Large intestine (tissue), 3 donors: ENCODE data around the gene KCNK13. TPM values are rescaled to one million over a fixed set of nuclear protein-coding genes. Genes with fewer than 3 reads are reported as not detected.
"Not testable (repeated sequence)": the region's sequence is repeated elsewhere in the genome, so short reads cannot be mapped to it uniquely, and the experiment has no call there.

Experiments used
- DNase-seq, 2 donors: peaks; one replicate each; pipeline versions ENCODE4 v3.0.0 to v3.0.0-alpha.2; 2013
- H3K27ac ChIP-seq: one replicate; pipeline ENCODE4 v1.5.1; 2013; ENCODE audit warnings: low read length
- H3K27me3 ChIP-seq: 2 replicates; pipeline ENCODE4 v1.6.1; 2013; ENCODE audit warnings: low read length; ENCODE audit not compliant: control insufficient read depth, insufficient read depth
- H3K36me3 ChIP-seq: 2 replicates; pipeline ENCODE4 v1.6.1; 2013; ENCODE audit warnings: low read length; ENCODE audit not compliant: control insufficient read depth, insufficient read depth
- H3K4me1 ChIP-seq: one replicate; pipeline ENCODE4 v1.6.1; 2013; ENCODE audit warnings: low read length; ENCODE audit not compliant: control insufficient read depth, insufficient read depth
- H3K4me3 ChIP-seq: one replicate; pipeline ENCODE4 v1.5.1; 2013; ENCODE audit warnings: low read length
- H3K9me3 ChIP-seq: one replicate; pipeline ENCODE4 v1.6.1; 2013; ENCODE audit warnings: mild to moderate bottlenecking, low read depth, low read length, moderate library complexity; ENCODE audit not compliant: control insufficient read depth
- WGBS: methylation state at CpG from one replicate; pipeline ENCODE4 v1.1.5; 2013; ENCODE audit warnings: low lambda C conversion rate; ENCODE audit not compliant: insufficient coverage; 5-methylcytosine and 5-hydroxymethylcytosine counted together
- polyA plus RNA-seq: library from polyadenylated mRNA; unstranded; fragments of 120-200 nt; gene quantifications from one replicate; pipeline ENCODE4 v1.2.1, GENCODE V29; 2013

KCNK13 gene
- polyA plus RNA-seq, 1 donor: 0.64 TPM

DNA sequence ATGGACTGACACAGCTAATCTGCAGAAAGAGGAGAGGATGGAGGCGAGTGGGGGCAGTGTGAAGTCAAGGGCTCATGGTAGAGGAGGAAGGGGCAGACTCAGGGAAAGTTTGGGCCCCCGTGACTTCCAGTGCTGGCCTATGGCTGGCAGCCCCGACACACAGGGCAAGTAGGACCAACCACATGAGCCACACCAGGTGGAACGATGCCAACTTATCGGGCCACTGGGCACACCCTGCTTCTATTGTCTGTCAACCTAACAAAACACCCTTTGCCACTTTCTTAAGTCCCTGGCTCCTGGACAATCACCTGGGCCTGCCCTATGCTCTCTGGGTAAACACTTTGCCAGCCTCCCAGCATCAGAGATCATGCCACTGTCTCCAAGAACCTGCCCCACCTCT lies 129.4 kb downstream of the KCNK13 start:
- no peak for DNase-seq
- no peaks in the 10 kb centered on the region for H3K4me1 ChIP-seq
- H3K27me3 ChIP-seq: peaks cover 14% of the 10 kb centered on the region
- no peak overlapping the region for H3K27ac ChIP-seq
- peaks cover 3% of the 10 kb centered on the region for H3K9me3 ChIP-seq
- no peak overlapping the region for H3K4me3 ChIP-seq
- no CpG with 5 or more reads among the region's 5 CpGs for WGBS
- no peaks in the 10 kb centered on the region for H3K36me3 ChIP-seq

DNA sequence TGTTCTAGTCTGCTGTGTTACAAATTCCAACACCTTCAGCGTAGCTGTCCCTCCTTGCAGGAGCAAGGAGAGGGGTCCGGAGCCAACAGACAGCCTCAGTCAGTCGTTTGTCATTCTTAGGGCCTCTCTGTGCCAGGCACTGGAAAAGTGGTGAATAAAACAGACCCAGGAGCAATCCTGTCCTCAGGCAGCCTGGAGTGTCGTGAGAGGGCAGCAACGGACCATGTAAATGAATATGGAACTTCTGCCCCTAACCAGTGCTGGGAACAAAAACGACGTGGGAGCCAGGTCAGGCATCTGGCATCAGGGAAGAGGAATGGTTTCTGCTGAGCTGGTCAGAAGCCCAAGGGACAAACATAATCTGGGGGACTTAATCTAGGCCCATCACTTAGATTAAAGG lies 129.8 kb downstream of the KCNK13 start:
- no peaks in the 10 kb centered on the region for H3K4me1 ChIP-seq
- peaks cover 14% of the 10 kb centered on the region for H3K27me3 ChIP-seq
- H3K4me3 ChIP-seq: no peak overlapping the region
- no peak for DNase-seq
- peaks cover 3% of the 10 kb centered on the region for H3K9me3 ChIP-seq
- H3K36me3 ChIP-seq: no peaks in the 10 kb centered on the region
- H3K27ac ChIP-seq: no peak overlapping the region
- WGBS: no CpG with 5 or more reads among the region's 7 CpGs

DNA sequence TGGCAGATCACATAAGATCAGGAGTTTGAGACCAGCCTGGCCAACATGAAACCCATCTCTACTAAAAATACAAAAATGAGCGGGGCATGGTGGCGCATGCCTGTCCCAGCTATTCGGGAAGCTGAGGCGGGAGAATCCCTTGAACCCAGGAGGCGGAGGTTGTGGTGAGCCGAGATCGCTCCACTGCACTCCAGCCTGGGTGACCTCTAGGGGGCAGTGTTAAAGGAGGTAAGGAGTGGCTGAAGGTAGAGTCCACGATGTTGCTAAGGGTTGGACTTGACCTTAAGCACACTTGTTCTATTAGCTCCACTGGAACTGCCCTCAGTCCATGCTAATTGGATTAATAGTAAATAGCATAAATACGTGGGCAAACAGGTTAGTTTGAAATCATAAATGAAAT lies 132.1 kb downstream of the KCNK13 start:
- Histone ChIP-seq H3K27me3 (peaks cover 23% of the 10 kb centered on the region), H3K4me3 (no peak overlapping the region), H3K4me1 (no peaks in the 10 kb centered on the region), H3K27ac (no peak overlapping the region), H3K9me3 (no peaks in the 10 kb centered on the region), H3K36me3 (no peaks in the 10 kb centered on the region)
- WGBS: no CpG with 5 or more reads among the region's 9 CpGs
- DNase-seq: no peak

- Histone ChIP-seq H3K9me3 (no peaks in the 10 kb centered on the region), H3K4me1 (no peaks in the 10 kb centered on the region), H3K36me3 (no peaks in the 10 kb centered on the region), H3K4me3 (no peak overlapping the region), H3K27me3 (peaks cover 23% of the 10 kb centered on the region), H3K27ac (no peak overlapping the region)
- no CpG with 5 or more reads among the region's 5 CpGs for WGBS
- DNase-seq: no peak
These were observed 132.9 kb downstream of the KCNK13 start for GRCh38 chr14:90194706-90195105.

DNA sequence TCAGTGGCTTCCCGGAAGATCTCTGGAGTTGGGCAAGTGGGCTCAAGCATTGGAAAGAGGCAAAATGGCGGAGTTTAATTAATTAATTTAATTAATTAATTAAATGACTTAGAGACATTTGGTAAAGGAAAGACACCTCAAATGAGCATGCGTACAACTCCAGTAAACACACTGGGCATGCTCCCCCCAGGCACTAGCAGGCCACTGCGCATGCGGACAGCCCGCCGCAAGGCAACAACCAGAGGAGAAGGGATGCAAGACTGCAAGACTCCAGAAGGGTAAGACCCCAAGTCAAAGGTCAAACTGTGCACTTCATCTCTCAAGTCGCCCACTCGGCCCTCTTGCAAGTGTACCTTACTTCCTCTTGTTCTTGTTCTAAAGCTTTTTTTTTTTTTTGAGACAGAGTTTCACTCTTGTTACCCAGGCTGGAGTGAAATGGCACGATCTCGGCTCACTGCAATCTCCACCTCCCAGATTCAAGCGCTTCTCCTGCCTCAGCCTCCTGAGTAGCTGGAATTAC lies 136.8 kb downstream of the KCNK13 start:
- Histone ChIP-seq H3K27me3 (peaks cover 23% of the 10 kb centered on the region), H3K4me3 (no peak overlapping the region), H3K36me3 (no peaks in the 10 kb centered on the region), H3K27ac (no peak overlapping the region), H3K9me3 (no peaks in the 10 kb centered on the region), H3K4me1 (no peaks in the 10 kb centered on the region)
- 100% methylated on average over 1 of the region's 12 CpGs for WGBS
- DNase-seq: no peak

DNA sequence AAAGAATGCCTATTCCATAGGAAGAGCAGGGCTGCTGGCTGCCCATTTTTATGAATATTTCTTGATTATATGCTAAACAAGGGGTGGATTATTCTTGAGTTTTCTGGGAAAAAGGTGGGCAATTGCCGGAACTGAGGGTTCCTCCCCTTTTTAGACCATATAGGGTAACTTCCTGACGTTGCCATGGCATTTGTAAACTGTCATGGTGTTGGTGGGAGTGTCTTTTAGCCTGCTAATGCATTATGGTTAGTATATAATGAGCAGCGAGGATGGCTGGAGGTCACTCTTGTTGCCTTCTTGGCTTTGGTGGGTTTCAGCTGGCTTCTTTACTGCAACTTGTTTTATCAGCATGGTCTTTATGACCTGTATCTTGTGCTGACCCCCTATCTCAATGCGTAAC lies 138.8 kb downstream of the KCNK13 start:
- H3K4me1 ChIP-seq, H3K27ac ChIP-seq, H3K9me3 ChIP-seq, H3K4me3 ChIP-seq, H3K36me3 ChIP-seq, DNase-seq: not testable (repeated sequence)
- H3K27me3 ChIP-seq: peaks cover 13% of the 10 kb centered on the region
- WGBS: no CpG with 5 or more reads among the region's 4 CpGs

DNA sequence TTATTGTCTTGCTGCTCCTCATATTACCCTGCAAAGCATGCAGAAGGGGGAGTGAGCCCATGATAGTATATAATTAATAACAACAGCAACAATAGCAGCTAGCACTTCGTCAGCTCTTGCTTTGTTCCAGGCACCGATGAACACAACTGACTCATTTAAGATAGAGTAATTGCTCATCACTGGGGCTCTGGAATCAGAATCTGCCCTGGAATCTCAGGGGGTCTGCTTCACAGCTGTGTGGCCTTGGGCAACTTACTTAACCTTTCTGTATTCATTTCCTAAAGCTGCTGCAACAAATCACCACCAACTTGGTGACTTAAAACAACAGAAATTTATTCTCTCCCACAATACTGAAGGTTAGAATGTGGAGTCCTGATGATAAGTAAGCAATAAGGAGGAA lies 139.6 kb downstream of the KCNK13 start:
- H3K27me3 ChIP-seq: peaks cover 8% of the 10 kb centered on the region
- DNase-seq: peak in 1 of 2 donors; percentile 4
- WGBS: no CpG with 5 or more reads among the region's 2 CpGs

GRCh38 chr14:90204516-90204915 lies 142.7 kb downstream of the KCNK13 start:
- H3K27ac ChIP-seq: no peak overlapping the region
- H3K36me3 ChIP-seq: no peaks in the 10 kb centered on the region
- no peak overlapping the region for H3K4me3 ChIP-seq
- H3K9me3 ChIP-seq: no peaks in the 10 kb centered on the region
- DNase-seq: no peak
- no peaks in the 10 kb centered on the region for H3K27me3 ChIP-seq
- no peaks in the 10 kb centered on the region for H3K4me1 ChIP-seq

More for the DNA sequence above, 139.6 kb downstream of the KCNK13 start:
- Histone ChIP-seq H3K4me1 (no peaks in the 10 kb centered on the region), H3K36me3 (no peaks in the 10 kb centered on the region), H3K27ac (no peak overlapping the region), H3K4me3 (no peak overlapping the region), H3K9me3 (no peaks in the 10 kb centered on the region)

GRCh38 chr14:90213099-90213748 lies 151.4 kb downstream of the KCNK13 start:
- Histone ChIP-seq H3K36me3 (no peaks in the 10 kb centered on the region), H3K27ac (no peak overlapping the region), H3K27me3 (no peaks in the 10 kb centered on the region), H3K9me3 (no peaks in the 10 kb centered on the region), H3K4me3 (no peak overlapping the region), H3K4me1 (no peaks in the 10 kb centered on the region)
- DNase-seq: no peak
- WGBS: no CpG with 5 or more reads among the region's 7 CpGs

DNA sequence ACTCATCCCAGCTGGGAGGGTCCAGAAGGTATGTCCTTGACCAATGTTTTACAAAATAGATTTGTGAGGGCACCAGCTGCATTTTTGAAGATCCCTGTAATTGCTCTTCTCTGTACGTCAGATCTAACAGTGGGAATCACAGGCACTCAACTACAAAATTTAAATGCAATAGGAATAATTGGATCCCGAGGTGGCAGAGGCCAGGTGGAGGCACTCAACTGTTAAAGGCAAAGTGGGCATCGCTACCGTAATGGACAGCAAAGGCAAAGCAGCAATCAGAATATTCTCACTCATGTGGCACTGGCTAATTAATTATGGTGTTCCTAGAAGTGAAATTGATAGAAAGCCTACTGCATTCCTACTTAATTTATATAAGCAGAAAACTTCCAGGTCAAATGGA lies 166.7 kb downstream of the KCNK13 start:
- no peaks in the 10 kb centered on the region for H3K36me3 ChIP-seq
- no peak overlapping the region for H3K27ac ChIP-seq
- H3K4me3 ChIP-seq: no peak overlapping the region
- no peak for DNase-seq
- WGBS: 87% methylated on average over 3 of the region's 4 CpGs
- no peaks in the 10 kb centered on the region for H3K27me3 ChIP-seq
- no peaks in the 10 kb centered on the region for H3K4me1 ChIP-seq
- no peaks in the 10 kb centered on the region for H3K9me3 ChIP-seq

DNA sequence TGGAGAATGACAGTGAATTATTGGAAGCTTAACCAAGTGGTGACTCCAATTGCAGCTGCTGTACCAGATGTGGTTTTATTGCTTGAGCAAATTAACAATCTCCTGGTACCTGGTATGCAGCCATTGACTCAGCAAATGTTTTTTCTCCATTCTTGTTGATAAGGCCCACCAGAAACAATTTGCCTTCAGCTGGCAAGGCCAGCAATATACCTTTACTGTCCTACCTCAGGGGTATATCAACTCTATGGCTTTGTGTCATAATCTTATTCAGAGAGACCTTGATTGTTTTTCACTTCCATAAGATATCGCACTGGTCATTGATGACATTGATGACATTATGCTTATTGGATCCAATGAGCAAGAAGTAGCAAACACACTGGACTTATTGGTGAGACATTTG lies 168.1 kb downstream of the KCNK13 start:
- not testable (repeated sequence) for H3K27me3 ChIP-seq, H3K4me3 ChIP-seq, H3K4me1 ChIP-seq, H3K36me3 ChIP-seq, H3K27ac ChIP-seq, DNase-seq, H3K9me3 ChIP-seq
- WGBS: 100% methylated on average over 1 of the region's 1 CpG
